ENCODE measurements around the gene ZNF768. TPM values are rescaled to one million over a fixed set of nuclear protein-coding genes. Genes with fewer than 3 reads are reported as not detected.

Gene ZNF768
- total RNA-seq, result 23.7 and 25.4 TPM in 2 replicates

GRCh38 chr16:30526137-30526822 lies at the start of gene ZNF768:
TSS of gene ZNF768 (minus strand) at chr16:30526566. CDS start at chr16:30526413, 153 bp downstream.

GRCh38 chr16:30571445-30572322 lies 45.3 kb upstream of the ZNF768 start, which contains the start of gene ZNF688:
TSS of gene ZNF688 (minus strand) at chr16:30571714. CDS start at chr16:30571629, 85 bp downstream.

GRCh38 chr16:30557957-30558788 lies 31.8 kb upstream of the ZNF768 start, which contains the start of gene ZNF764:
TSS of gene ZNF764 (minus strand) at chr16:30558374. CDS start at chr16:30558182, 192 bp downstream.

GRCh38 chr16:30534368-30535105 lies 8.2 kb upstream of the ZNF768 start, which contains the start of gene ZNF747:
TSS of gene ZNF747 (minus strand) at chr16:30534858. CDS start at chr16:30534679, 179 bp downstream.

Other genes with a start within 250 kb of the ZNF768 start
- 66.4 and 71.7 TPM in 2 replicates for gene CD2BP2, start 171.3 kb downstream of the ZNF768 start, total RNA-seq
- gene TBC1D10B, start 156.1 kb downstream of the ZNF768 start, total RNA-seq, result 46.5 and 51.0 TPM in 2 replicates
- not detected in 2 replicates for gene MYL11, start 151.8 kb downstream of the ZNF768 start, total RNA-seq
- not detected in 2 replicates for gene SEPTIN1, start 144.0 kb downstream of the ZNF768 start, total RNA-seq
- gene ZNF48, start 131.1 kb downstream of the ZNF768 start, total RNA-seq, result 4.4 and 4.8 TPM in 2 replicates
- 5.3 and 6.7 TPM in 2 replicates for gene ZNF771, start 119.0 kb downstream of the ZNF768 start, total RNA-seq
- gene DCTPP1, start 96.5 kb downstream of the ZNF768 start, total RNA-seq, result 70.2 and 71.6 TPM in 2 replicates
- gene SEPHS2, start 80.7 kb downstream of the ZNF768 start, total RNA-seq, result 28.8 and 31.7 TPM in 2 replicates
- under 0.01 and 0.05 TPM in 2 replicates for gene ITGAL, start 53.8 kb downstream of the ZNF768 start, total RNA-seq
- gene ZNF747, start 8.3 kb upstream of the ZNF768 start, total RNA-seq, result 5.1 and 5.8 TPM in 2 replicates
- 6.9 TPM in 2 replicates for gene ZNF764, start 31.8 kb upstream of the ZNF768 start, total RNA-seq
- gene ZNF688, start 45.1 kb upstream of the ZNF768 start, total RNA-seq, result 10.2 and 12.1 TPM in 2 replicates
- 4.8 and 5.2 TPM in 2 replicates for gene ZNF785, start 59.1 kb upstream of the ZNF768 start, total RNA-seq
- gene ZNF689, start 83.8 kb upstream of the ZNF768 start, total RNA-seq, result 5.4 and 6.0 TPM in 2 replicates
- 13.5 and 16.5 TPM in 2 replicates for gene PRR14, start 124.4 kb upstream of the ZNF768 start, total RNA-seq
- gene FBRS, start 131.9 kb upstream of the ZNF768 start, total RNA-seq, result 20.6 and 24.6 TPM in 2 replicates
- 16.7 and 23.7 TPM in 2 replicates for gene SRCAP, start 172.6 kb upstream of the ZNF768 start, total RNA-seq
- gene PHKG2, start 221.9 kb upstream of the ZNF768 start, total RNA-seq, result 20.7 and 28.4 TPM in 2 replicates
- 1.3 and 1.4 TPM in 2 replicates for gene CFAP119, start 235.5 kb upstream of the ZNF768 start, total RNA-seq
- 68.8 and 74.6 TPM in 2 replicates for gene RNF40, start 235.8 kb upstream of the ZNF768 start, total RNA-seq